CD14-positive monocyte (primary cell): ENCODE measurements around the gene PAFAH1B1. TPM values are rescaled to one million over a fixed set of nuclear protein-coding genes. Genes with fewer than 3 reads are reported as not detected.
A peak's percentile ranks its signal among the peaks of the same experiment; 100 is the strongest.

ENCODE experiments used
- DNase-seq, 3 donors: peaks; one replicate each; pipeline ENCODE4 v3.0.0-alpha.2; 2011 to 2022
- H2AFZ ChIP-seq: 2 replicates; pipeline ENCODE4 v1.6.0; 2012; ENCODE audit warnings: mild to moderate bottlenecking, low read depth, low read length, inconsistent platforms; ENCODE audit not compliant: insufficient read depth, poor library complexity, severe bottlenecking
- H3K27ac ChIP-seq, 2 donors: 1 replicate in 1 of 2; 2 replicates in 1 of 2; pipeline ENCODE4 v1.5.1; 2012 to 2013; ENCODE audit warnings: low read length in 2 of 2, control low read depth in 1 of 2, inconsistent platforms in 1 of 2, low read depth in 1 of 2, mild to moderate bottlenecking in 1 of 2
- H3K27me3 ChIP-seq, 2 donors: one replicate each; pipeline versions ENCODE4 v1.6.0 to v1.6.1; 2011 to 2013; ENCODE audit warnings: low read length in 2 of 2; ENCODE audit not compliant: control insufficient read depth in 2 of 2, insufficient read depth in 2 of 2
- H3K36me3 ChIP-seq, 2 donors: replicated peaks in 1 of 2; 1 replicate in 1 of 2; 2 replicates in 1 of 2; pipeline versions ENCODE4 v1.5.1 to v1.6.1; 2012 to 2013; ENCODE audit warnings: low read length in 2 of 2, control low read depth in 1 of 2, inconsistent platforms in 1 of 2, mild to moderate bottlenecking in 1 of 2; ENCODE audit not compliant: insufficient read depth in 2 of 2, control insufficient read depth in 1 of 2
- H3K4me1 ChIP-seq, 2 donors: 1 replicate in 1 of 2; 2 replicates in 1 of 2; pipeline versions ENCODE4 v1.5.1 to v1.6.1; 2012 to 2013; ENCODE audit warnings: low read length in 2 of 2, control low read depth in 1 of 2, inconsistent platforms in 1 of 2, mild to moderate bottlenecking in 1 of 2, moderate library complexity in 1 of 2; ENCODE audit not compliant: insufficient read depth in 2 of 2, control insufficient read depth in 1 of 2
- H3K4me2 ChIP-seq: replicated peaks from 2 replicates; pipeline ENCODE3; 2012; ENCODE audit warnings: low read length, moderate library complexity, mild to moderate bottlenecking; ENCODE audit not compliant: poor library complexity, severe bottlenecking; ENCODE audit errors: extremely low read depth
- H3K4me3 ChIP-seq, 3 experiments: fragments of 200-600 bp in 1 of 3; sonication (generic) in 1 of 3; replicated peaks in 1 of 3; 1 replicate in 2 of 3; 2 replicates in 1 of 3; pipeline ENCODE4 v1.5.1; 2011 to 2013; ENCODE audit warnings: low read length in 3 of 3, mild to moderate bottlenecking in 3 of 3, control low read depth in 2 of 3, low read depth in 2 of 3, inconsistent platforms in 1 of 3, moderate library complexity in 1 of 3
- H3K79me2 ChIP-seq: 2 replicates; pipeline ENCODE4 v1.6.0; 2012; ENCODE audit warnings: mild to moderate bottlenecking, control low read depth, inconsistent platforms, low read length, moderate library complexity; ENCODE audit not compliant: insufficient read depth
- H3K9ac ChIP-seq: 2 replicates; pipeline ENCODE4 v1.6.0; 2017; ENCODE audit warnings: low read length, mild to moderate bottlenecking; ENCODE audit not compliant: insufficient read depth, poor library complexity, severe bottlenecking
- H3K9me3 ChIP-seq, 2 donors: replicated peaks in 1 of 2; 1 replicate in 1 of 2; 2 replicates in 1 of 2; pipeline versions ENCODE4 v1.5.1 to v1.6.1; 2012 to 2013; ENCODE audit warnings: low read length in 2 of 2, control low read depth in 1 of 2; ENCODE audit not compliant: control insufficient read depth in 1 of 2, insufficient read depth in 1 of 2
- H4K20me1 ChIP-seq: 2 replicates; pipeline ENCODE4 v1.6.0; 2012; ENCODE audit warnings: mild to moderate bottlenecking, low read length, control low read depth, moderate library complexity; ENCODE audit not compliant: insufficient read depth
- H3K27ac Mint-ChIP-seq, 7 donors: one replicate each; pipeline ENCODE4 v1.8.0; 2020; ENCODE audit warnings: mild to moderate bottlenecking in 7 of 7, mixed read lengths in 7 of 7, moderate library complexity in 6 of 7, inconsistent platforms in 2 of 7
- H3K27me3 Mint-ChIP-seq, 3 donors: one replicate each; pipeline ENCODE4 v1.8.0; 2021 to 2022; ENCODE audit warnings: low read depth in 3 of 3, mild to moderate bottlenecking in 3 of 3, mixed read lengths in 3 of 3, moderate library complexity in 3 of 3, inconsistent platforms in 1 of 3
- H3K36me3 Mint-ChIP-seq, 2 donors: one replicate each; pipeline ENCODE4 v1.8.0; 2020; ENCODE audit warnings: mixed read lengths in 2 of 2, inconsistent platforms in 1 of 2, mild to moderate bottlenecking in 1 of 2
- H3K4me1 Mint-ChIP-seq: one replicate; pipeline ENCODE4 v1.8.0; 2020; ENCODE audit warnings: mild to moderate bottlenecking, mixed read lengths
- H3K4me3 Mint-ChIP-seq, 2 donors: one replicate each; pipeline ENCODE4 v1.8.0; 2020; ENCODE audit warnings: mild to moderate bottlenecking in 2 of 2, mixed read lengths in 2 of 2, moderate library complexity in 1 of 2
- H3K9me3 Mint-ChIP-seq, 7 donors: one replicate each; pipeline ENCODE4 v1.8.0; 2020 to 2022; ENCODE audit warnings: mixed read lengths in 7 of 7, mild to moderate bottlenecking in 6 of 7, moderate library complexity in 6 of 7, inconsistent platforms in 2 of 7
- WGBS: methylation state at CpG from one replicate; pipeline ENCODE4 v1.1.5; 2013; ENCODE audit warnings: missing lambda C conversion rate; ENCODE audit not compliant: insufficient coverage; 5-methylcytosine and 5-hydroxymethylcytosine counted together
- intact Hi-C, 2 donors: fragments of 100-400 bp; cut with micrococcal nuclease; formaldehyde crosslinking; loops; one replicate each; pipeline versions ENCODE4 v1.15.0 to v1.15.1; 2023
- polyA plus RNA-seq, 3 donors: library from polyadenylated mRNA; depleted of rRNA in 1 of 3; unstranded in 2 of 3; stranded (reverse) in 1 of 3; fragments of 300-500 nt in 2 of 3; fragments of >200 nt in 1 of 3; fragmentation: Illumina TruSeq in 2 of 3; gene quantifications; 1 replicate in 2 of 3; 2 replicates in 1 of 3; pipeline ENCODE4 v1.2.3, GENCODE V29; 2012 to 2021
- TF ChIP-seq, protein P1 (sequence below): fragments of 200-600 bp; IDR thresholded peaks from one replicate; pipeline ENCODE4 v1.8.0; 2022; ENCODE audit warnings: antibody characterized with exemption, mild to moderate bottlenecking

PAFAH1B1 gene
- polyA plus RNA-seq, 3 donors = 9.1 to 51.8 (median 17.1) TPM

- no peaks in the 10 kb centered on the region for H3K27me3 ChIP-seq
These were observed 11.0 kb upstream of the PAFAH1B1 start for GRCh38 chr17:2582493-2582892.

DNA sequence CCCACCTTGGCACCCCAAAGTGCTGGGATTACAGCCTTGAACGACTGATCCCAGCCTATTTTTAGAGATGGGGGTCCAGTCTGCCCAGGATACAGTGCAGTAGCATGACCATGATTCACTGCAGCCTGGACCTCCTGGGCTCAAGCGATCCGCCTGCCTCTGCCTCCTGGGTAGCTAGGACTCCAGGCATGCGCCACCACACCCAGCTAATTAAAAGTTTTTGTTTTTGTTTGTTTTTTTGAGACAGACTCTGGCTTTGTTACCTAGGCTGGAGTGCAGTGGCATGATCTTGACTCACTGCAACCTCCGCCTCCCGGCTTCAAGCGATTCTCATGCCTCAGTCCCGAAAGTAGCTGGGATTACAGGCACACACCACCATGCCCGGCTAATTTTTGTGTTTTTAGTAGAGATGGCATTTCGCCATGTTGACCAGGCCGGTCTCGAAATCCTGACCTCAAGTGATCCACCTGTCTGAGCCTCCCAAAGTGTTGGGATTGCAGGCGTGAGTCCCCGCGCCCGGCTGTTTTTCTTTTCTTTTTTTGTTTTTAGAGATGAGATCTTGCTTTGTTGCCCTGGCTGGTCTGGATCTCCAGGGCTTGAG, 2.3 kb upstream of the PAFAH1B1 start:
- Mint-ChIP-seq H3K4me1 (peaks cover 20% of the 10 kb centered on the region), H3K36me3 (no peaks in the 10 kb centered on the region), H3K27me3 (peaks cover 3 to 5% (median 3%) of the 10 kb centered on the region in 3 donors), H3K4me3 (no peak overlapping the region), H3K27ac (peak overlapping the region in 1 of 7 donors; percentile 35), H3K9me3 (no peaks in the 10 kb centered on the region)
- H3K36me3 ChIP-seq = no peaks in the 10 kb centered on the region
- H3K79me2 ChIP-seq = peaks cover 23% of the 10 kb centered on the region
- no peak for DNase-seq
- H3K4me3 ChIP-seq = no peak overlapping the region
- H4K20me1 ChIP-seq = peaks cover 22% of the 10 kb centered on the region
- WGBS = 91% methylated on average over 7 of the region's 16 CpGs
- H3K27ac ChIP-seq = no peak overlapping the region
- H3K9ac ChIP-seq = no peak overlapping the region
- TF ChIP-seq, protein P1, sequence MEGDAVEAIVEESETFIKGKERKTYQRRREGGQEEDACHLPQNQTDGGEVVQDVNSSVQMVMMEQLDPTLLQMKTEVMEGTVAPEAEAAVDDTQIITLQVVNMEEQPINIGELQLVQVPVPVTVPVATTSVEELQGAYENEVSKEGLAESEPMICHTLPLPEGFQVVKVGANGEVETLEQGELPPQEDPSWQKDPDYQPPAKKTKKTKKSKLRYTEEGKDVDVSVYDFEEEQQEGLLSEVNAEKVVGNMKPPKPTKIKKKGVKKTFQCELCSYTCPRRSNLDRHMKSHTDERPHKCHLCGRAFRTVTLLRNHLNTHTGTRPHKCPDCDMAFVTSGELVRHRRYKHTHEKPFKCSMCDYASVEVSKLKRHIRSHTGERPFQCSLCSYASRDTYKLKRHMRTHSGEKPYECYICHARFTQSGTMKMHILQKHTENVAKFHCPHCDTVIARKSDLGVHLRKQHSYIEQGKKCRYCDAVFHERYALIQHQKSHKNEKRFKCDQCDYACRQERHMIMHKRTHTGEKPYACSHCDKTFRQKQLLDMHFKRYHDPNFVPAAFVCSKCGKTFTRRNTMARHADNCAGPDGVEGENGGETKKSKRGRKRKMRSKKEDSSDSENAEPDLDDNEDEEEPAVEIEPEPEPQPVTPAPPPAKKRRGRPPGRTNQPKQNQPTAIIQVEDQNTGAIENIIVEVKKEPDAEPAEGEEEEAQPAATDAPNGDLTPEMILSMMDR = no peak
- no peaks in the 10 kb centered on the region for H3K9me3 ChIP-seq
- H3K27me3 ChIP-seq = no peaks in the 10 kb centered on the region
- H3K4me2 ChIP-seq = no peak overlapping the region
- intact Hi-C loops = loop anchor here in 1 of 2 donors (5.0 kb wide), 1 partner anchor 79 kb away; the partner anchor contains the start of gene METTL16
- H3K4me1 ChIP-seq = peaks cover 22 to 27% of the 10 kb centered on the region in 2 donors
- H2AFZ ChIP-seq = no peak overlapping the region

More at GRCh38 chr17:2582493-2582892, 11.0 kb upstream of the PAFAH1B1 start:
- no peak overlapping the region for H3K4me3 ChIP-seq
- no peak overlapping the region for H3K27ac Mint-ChIP-seq
- no peak overlapping the region for H3K27ac ChIP-seq
- no peaks in the 10 kb centered on the region for H3K4me1 ChIP-seq
- TF ChIP-seq, protein P1 = no peak
- H3K36me3 Mint-ChIP-seq = no peaks in the 10 kb centered on the region
- H3K27me3 Mint-ChIP-seq = peaks cover 5 to 16% (median 16%) of the 10 kb centered on the region in 3 donors
- no peaks in the 10 kb centered on the region for H4K20me1 ChIP-seq
- intact Hi-C loops = no loop called here
- no peak overlapping the region for H2AFZ ChIP-seq
- DNase-seq = no peak
- 100% methylated on average over 6 of the region's 18 CpGs for WGBS
- H3K4me1 Mint-ChIP-seq = no peaks in the 10 kb centered on the region
- H3K9me3 Mint-ChIP-seq = peaks cover 0 to 8% (median 3%) of the 10 kb centered on the region in 7 donors
- no peak overlapping the region for H3K4me2 ChIP-seq
- no peaks in the 10 kb centered on the region for H3K79me2 ChIP-seq
- H3K36me3 ChIP-seq = no peaks in the 10 kb centered on the region
- H3K4me3 Mint-ChIP-seq = no peak overlapping the region
- H3K9ac ChIP-seq = no peak overlapping the region
- no peaks in the 10 kb centered on the region for H3K9me3 ChIP-seq
